GM12878 (cell line): ENCODE measurements around the gene RGS6. TPM values are rescaled to one million over a fixed set of nuclear protein-coding genes. Genes with fewer than 3 reads are reported as not detected.
A peak's percentile ranks its signal among the peaks of the same experiment; 100 is the strongest.

Experiments
- ATAC-seq: fragments of 200-7000 bp; cut with Tn5 transposase; 3 replicates; pipeline ENCODE4 v1.9.1; 2020; ENCODE audit warnings: mild to moderate bottlenecking, moderate library complexity
- BruUV-seq: library from RNA; stranded (reverse); fragments of 400-500 nt; replicated peaks from 2 replicates; lab custom pipeline; 2021; lab: Mats Ljungman, UMichigan
- CTCF ChIA-PET: fragments of 300-600 bp; sonication (Branson Sonifier 250); formaldehyde crosslinking; extraction: SDS; loops from one replicate; lab custom pipeline; 2021; ENCODE audit warnings: inconsistent platforms; lab: Yijun Ruan, JAX
- POLR2A ChIA-PET: fragments of 350-600 bp; formaldehyde crosslinking; extraction: SDS; loops from one replicate; lab custom pipeline; 2021; ENCODE audit warnings: inconsistent platforms; lab: Charles Lee
- RAD21 ChIA-PET: fragments of 300-600 bp; sonication (Branson Sonifier 250); formaldehyde crosslinking; loops from one replicate; lab custom pipeline; 2023; ENCODE audit warnings: antibody characterized with exemption; ENCODE audit not compliant: unreplicated experiment; lab: Charles Lee
- SMC1A ChIA-PET: fragments of 300-600 bp; sonication (Branson Sonifier 250); formaldehyde crosslinking; loops from one replicate; lab custom pipeline; 2023; ENCODE audit not compliant: unreplicated experiment, uncharacterized antibody; lab: Charles Lee
- DNase-seq: peaks from one replicate; pipeline ENCODE4 v3.0.0-alpha.2; 2011; ENCODE audit warnings: low read depth, low spot score
- FAIRE-seq: peaks from 3 replicates; lab custom pipeline; 2011; peaks lifted over from hg19 to GRCh38; lab: Jason Lieb, UNC
- H2AFZ ChIP-seq: 2 replicates; pipeline ENCODE4 v1.6.0; 2011; ENCODE audit warnings: low read depth, low read length, control low read depth; ENCODE audit not compliant: control insufficient read depth
- H3K27ac ChIP-seq: 2 replicates; pipeline ENCODE4 v1.5.1; 2011; ENCODE audit warnings: control low read depth; ENCODE audit not compliant: control insufficient read depth, insufficient read depth
- H3K27me3 ChIP-seq, 2 experiments: replicated peaks in 1 of 2; 2 replicates each; pipeline versions ENCODE4 v1.6.0 to v1.6.1; 2011; ENCODE audit warnings: low read length in 1 of 2; ENCODE audit not compliant: control insufficient read depth in 2 of 2, insufficient read depth in 2 of 2
- H3K36me3 ChIP-seq, 2 experiments: 2 replicates each; pipeline ENCODE4 v1.5.1; 2011; ENCODE audit warnings: low read length in 1 of 2; ENCODE audit not compliant: control insufficient read depth in 2 of 2, insufficient read depth in 2 of 2
- H3K4me1 ChIP-seq: 2 replicates; pipeline ENCODE4 v1.6.1; 2011; ENCODE audit warnings: mild to moderate bottlenecking, low read length, moderate library complexity, mixed read lengths; ENCODE audit not compliant: control insufficient read depth, insufficient read depth
- H3K4me2 ChIP-seq: 2 replicates; pipeline ENCODE4 v1.6.0; 2011; ENCODE audit warnings: control low read depth; ENCODE audit not compliant: control insufficient read depth, insufficient read depth
- H3K4me3 ChIP-seq: fragments of 200-600 bp; sonication (generic); 2 replicates; pipeline ENCODE4 v1.5.1; 2016
- H3K79me2 ChIP-seq: 2 replicates; pipeline ENCODE4 v1.6.0; 2011; ENCODE audit warnings: low read length; ENCODE audit not compliant: control insufficient read depth, insufficient read depth
- H3K9ac ChIP-seq: 2 replicates; pipeline ENCODE4 v1.8.0; 2011; ENCODE audit warnings: low read length, control low read depth, mixed read lengths; ENCODE audit not compliant: control insufficient read depth, insufficient read depth
- H3K9me3 ChIP-seq: replicated peaks from 3 replicates; pipeline ENCODE4 v1.5.1; 2011; ENCODE audit warnings: mild to moderate bottlenecking, low read length; ENCODE audit not compliant: control insufficient read depth, insufficient read depth
- H4K20me1 ChIP-seq: 2 replicates; pipeline ENCODE4 v1.6.0; 2011; ENCODE audit not compliant: control insufficient read depth, insufficient read depth
- BHLHE40 ChIP-seq, 2 experiments: fragments of 450-650 bp in 1 of 2; IDR thresholded peaks; 2 replicates each; pipeline ENCODE4 v1.6.1; 2011 to 2017; ENCODE audit warnings: low read depth in 2 of 2, borderline replicate concordance in 1 of 2, improper control_type of control experiment in 1 of 2, low read length in 1 of 2, mild to moderate bottlenecking in 1 of 2
- EZH2 ChIP-seq: IDR thresholded peaks from 2 replicates; pipeline ENCODE4 v1.6.1; 2012; ENCODE audit warnings: low read depth, mild to moderate bottlenecking, control low read depth, inconsistent platforms, low read length, borderline replicate concordance; ENCODE audit not compliant: control insufficient read depth
- RAD51 ChIP-seq: fragments of 450-650 bp; IDR thresholded peaks from 2 replicates; pipeline ENCODE4 v1.6.1; 2016; ENCODE audit warnings: moderate library complexity, mild to moderate bottlenecking, inconsistent platforms
- RUNX3 ChIP-seq: IDR thresholded peaks from 2 replicates; pipeline ENCODE4 v1.6.1; 2012; ENCODE audit warnings: low read length, inconsistent platforms
- USF1 ChIP-seq: IDR thresholded peaks from 2 replicates; pipeline ENCODE4 v1.6.1; 2011; ENCODE audit warnings: borderline replicate concordance, low read depth, mild to moderate bottlenecking, moderate library complexity, mixed read lengths, low read length; ENCODE audit not compliant: insufficient read depth; ENCODE audit errors: extremely low read length
- USF2 ChIP-seq: IDR thresholded peaks from 2 replicates; pipeline ENCODE4 v1.6.1; 2011; ENCODE audit warnings: low read depth, low read length, improper control_type of control experiment, borderline replicate concordance
- WGBS: methylation state at CpG from one replicate; pipeline ENCODE4 v1.1.6; 2016; ENCODE audit warnings: low lambda C conversion rate; ENCODE audit not compliant: insufficient replicate concordance, insufficient coverage; ENCODE audit errors: missing lambda C conversion rate; 5-methylcytosine and 5-hydroxymethylcytosine counted together
- in situ Hi-C: fragments of 300-500 bp; cut with MboI; formaldehyde crosslinking; loops from 9 replicates; pipeline ENCODE4 v1.14.3; 2018; ENCODE audit warnings: mixed read lengths
- intact Hi-C: fragments of 100-400 bp; cut with micrococcal nuclease; formaldehyde crosslinking; loops from one replicate; pipeline ENCODE4 v1.14.2; 2022; ENCODE audit not compliant: unreplicated experiment
- polyA plus RNA-seq, 11 experiments: library from polyadenylated mRNA; depleted of rRNA in 4 of 11; unstranded in 6 of 11; stranded (reverse) in 5 of 11; fragments of >200 nt; fragmentation: Nextera tagmentation in 4 of 11; fragmentation: Illumina TruSeq in 1 of 11; extraction: Ambion mirVana in 4 of 11; extraction: Trizol in 1 of 11; gene quantifications; 1 replicate in 1 of 11; 2 replicates in 10 of 11; pipeline versions ENCODE4 v1.2.1 to v1.2.3, GENCODE V29; 2011 to 2016; ENCODE audit warnings: inconsistent platforms in 2 of 11, missing spikeins in 2 of 11, low read depth in 1 of 11
- total RNA-seq, 4 experiments: library from RNA; depleted of rRNA in 3 of 4; stranded (reverse); fragments of >200 nt in 3 of 4; fragmentation: Illumina TruSeq in 1 of 4; extraction: Trizol in 1 of 4; gene quantifications; 2 replicates each; pipeline versions ENCODE4 v1.2.1 to v1.2.3, GENCODE V29; 2013 to 2021

RGS6 gene
- total and polyA plus RNA-seq, 10 of the 15 experiments (the other 5 are each of a cell fraction or from before 2014, with no cell fraction given), result 3.9 to 18.1 (median 12.4) TPM

- TF ChIP-seq BHLHE40 (IDR thresholded peaks at IDR 0.05; ENCODE audit: borderline replicate concordance in 1 of 2, low read depth in 2 of 2, low read length in 1 of 2) (0 out of 4 replicates have a peak, but pooled peaks of 1 of the 2 experiments have one; percentile 8), USF1 (peak; percentile 16), RUNX3 (peak; percentile 33; the same call in 1 of the 2 replicates), EZH2 (no peak), USF2 (peak; percentile 1; the same call in 1 of the 2 replicates), RAD51 (peak; percentile 81)
- no peak overlapping the region for H3K27ac ChIP-seq
- no peaks in the 10 kb centered on the region for H4K20me1 ChIP-seq
- DNase-seq, result no peak
- ChIA-PET SMC1A (interaction anchor here (0.8 to 5.8 kb wide), 13 partner anchors 12 to 422 kb away, joined by 3 to 74 read pairs (median 3); partner anchors contain the start of gene RGS6), POLR2A (no interaction called here), RAD21 (interaction anchor here (0.6 to 2.6 kb wide), 4 partner anchors 33 to 138 kb away, joined by 3 to 9 read pairs (median 5); no protein-coding TSS in a partner anchor), CTCF (interaction anchor here (1.2 to 5.9 kb wide), 5 partner anchors 34 to 394 kb away, joined by 3 to 56 read pairs (median 32); partner anchors contain the start of gene RGS6)
- H3K36me3 ChIP-seq, result no peaks in the 10 kb centered on the region
- H3K9ac ChIP-seq, result no peak overlapping the region
- no peaks in the 10 kb centered on the region for H3K79me2 ChIP-seq
- no TSS peak for BruUV-seq
- H3K4me1 ChIP-seq, result peaks cover 15% of the 10 kb centered on the region
- no peak for FAIRE-seq
- H3K27me3 ChIP-seq, result no peaks in the 10 kb centered on the region
- H2AFZ ChIP-seq, result no peak overlapping the region
- H3K4me2 ChIP-seq, result no peak overlapping the region
- in situ Hi-C loops, result no loop called here
- no peak; the same call in 2 of the 3 replicates for ATAC-seq
- intact Hi-C loops, result loop anchor here (5.0 to 10.0 kb wide), 2 partner anchors 71 to 172 kb away; no protein-coding TSS in a partner anchor
- no peak overlapping the region for H3K4me3 ChIP-seq
- 0% methylated on average over 2 of the region's 2 CpGs for WGBS
- H3K9me3 ChIP-seq, result peaks cover under 1% of the 10 kb centered on the region; the same call in 1 of the 3 replicates
These were observed 94.3 kb downstream of the RGS6 start for GRCh38 chr14:72026536-72026935.
